Endothelial cell of umbilical vein (primary cell): ENCODE data around the gene RHOBTB1. TPM values are rescaled to one million over a fixed set of nuclear protein-coding genes. Genes with fewer than 3 reads are reported as not detected.

Source experiments
- BruUV-seq: library from RNA; stranded (reverse); fragments of 400-500 nt; replicated peaks from 2 replicates; lab custom pipeline; 2021; lab: Mats Ljungman, UMichigan
- CTCF ChIA-PET: fragments of 300-600, 350-600 bp; sonication (Branson Sonifier 250); formaldehyde crosslinking; loops from one replicate; lab custom pipeline; 2021; ENCODE audit warnings: antibody characterized with exemption, inconsistent platforms; lab: Charles Lee
- POLR2A ChIA-PET: fragments of 300-600, 350-600 bp; sonication (Branson Sonifier 250); formaldehyde crosslinking; loops from one replicate; lab custom pipeline; 2021; ENCODE audit warnings: antibody characterized with exemption, inconsistent platforms; lab: Charles Lee
- DNase-seq: peaks from one replicate; pipeline ENCODE4 v3.0.0-alpha.2; 2011; ENCODE audit warnings: low read depth, low spot score
- FAIRE-seq: peaks from 2 replicates; lab custom pipeline; 2011; peaks lifted over from hg19 to GRCh38; lab: Jason Lieb, UNC
- H2AFZ ChIP-seq: 2 replicates; pipeline ENCODE4 v1.6.0; 2012; ENCODE audit warnings: low read depth, low read length, control low read depth, inconsistent platforms
- H3K27ac ChIP-seq: 2 replicates; pipeline ENCODE4 v1.5.1; 2011; ENCODE audit warnings: low read depth, mild to moderate bottlenecking, control low read depth, low read length, moderate library complexity; ENCODE audit not compliant: insufficient read depth
- H3K27me3 ChIP-seq, 2 experiments: 2 replicates each; pipeline versions ENCODE4 v1.6.0 to v1.6.1; 2011; ENCODE audit warnings: low read length in 2 of 2, mixed read lengths in 1 of 2; ENCODE audit not compliant: control insufficient read depth in 2 of 2, insufficient read depth in 2 of 2
- H3K36me3 ChIP-seq, 2 experiments: 2 replicates in 1 of 2; 3 replicates in 1 of 2; pipeline ENCODE4 v1.5.1; 2011; ENCODE audit warnings: low read length in 2 of 2, mild to moderate bottlenecking in 1 of 2, moderate library complexity in 1 of 2; ENCODE audit not compliant: control insufficient read depth in 2 of 2, insufficient read depth in 2 of 2; ENCODE audit errors: extremely low read depth in 1 of 2
- H3K4me1 ChIP-seq: 3 replicates; pipeline ENCODE4 v1.5.1; 2011; ENCODE audit warnings: mild to moderate bottlenecking, low read length; ENCODE audit not compliant: control insufficient read depth, insufficient read depth; ENCODE audit errors: extremely low read depth
- H3K4me2 ChIP-seq: 2 replicates; pipeline ENCODE4 v1.6.1; 2011; ENCODE audit warnings: low read length, control low read depth, mixed read lengths; ENCODE audit not compliant: insufficient read depth
- H3K4me3 ChIP-seq, 3 experiments: fragments of 200-600 bp in 1 of 3; sonication (generic), shearing (Covaris generic) in 1 of 3; replicated peaks in 1 of 3; 2 replicates each; pipeline ENCODE4 v1.5.1; 2011 to 2016; ENCODE audit warnings: control low read depth in 3 of 3, low read length in 3 of 3, mild to moderate bottlenecking in 2 of 3, inconsistent platforms in 1 of 3, low read depth in 1 of 3, moderate library complexity in 1 of 3; ENCODE audit not compliant: insufficient read depth in 1 of 3
- H3K79me2 ChIP-seq: 2 replicates; pipeline ENCODE4 v1.6.0; 2012; ENCODE audit warnings: low read length, inconsistent platforms; ENCODE audit not compliant: control insufficient read depth, insufficient read depth
- H3K9ac ChIP-seq: replicated peaks from 2 replicates; pipeline ENCODE3; 2011; ENCODE audit warnings: low read length, control low read depth; ENCODE audit not compliant: insufficient read depth; ENCODE audit errors: extremely low read depth
- H3K9me1 ChIP-seq: replicated peaks from 3 replicates; pipeline ENCODE4 v1.6.0; 2011; ENCODE audit warnings: mild to moderate bottlenecking, low read length; ENCODE audit not compliant: control insufficient read depth, insufficient read depth; ENCODE audit errors: extremely low read depth
- H3K9me3 ChIP-seq: replicated peaks from 2 replicates; pipeline ENCODE4 v1.5.1; 2012; ENCODE audit warnings: low read length, inconsistent platforms; ENCODE audit not compliant: control insufficient read depth, insufficient read depth
- H4K20me1 ChIP-seq: replicated peaks from 2 replicates; pipeline ENCODE3; 2011; ENCODE audit warnings: mild to moderate bottlenecking, low read length; ENCODE audit not compliant: control insufficient read depth, insufficient read depth; ENCODE audit errors: extremely low read depth
- EZH2 ChIP-seq: IDR thresholded peaks from 2 replicates; pipeline ENCODE4 v1.6.1; 2012; ENCODE audit warnings: borderline replicate concordance, low read depth, mild to moderate bottlenecking, moderate library complexity, low read length, inconsistent platforms; ENCODE audit not compliant: severe bottlenecking
- FOS ChIP-seq: IDR thresholded peaks from 2 replicates; pipeline ENCODE4 v1.6.1; 2011; ENCODE audit warnings: mild to moderate bottlenecking, low read length, moderate library complexity, borderline replicate concordance; ENCODE audit not compliant: insufficient read depth
- GATA2 ChIP-seq: IDR thresholded peaks from 2 replicates; pipeline ENCODE4 v1.7.0; 2011; ENCODE audit warnings: low read depth, mild to moderate bottlenecking, moderate library complexity, mixed read lengths, low read length; ENCODE audit not compliant: insufficient read length, insufficient read depth
- JUN ChIP-seq: IDR thresholded peaks from 2 replicates; pipeline ENCODE4 v1.6.1; 2011; ENCODE audit warnings: borderline replicate concordance, low read depth; ENCODE audit not compliant: insufficient read length, insufficient read depth
- MYC ChIP-seq: IDR thresholded peaks from one replicate; pipeline ENCODE4 v1.6.1; 2011; ENCODE audit warnings: mild to moderate bottlenecking, low read depth, low read length
- POLR2A ChIP-seq: IDR thresholded peaks from 2 replicates; pipeline ENCODE4 v1.6.1; 2012; ENCODE audit warnings: low read depth, mild to moderate bottlenecking, control low read depth, low read length
- POLR2AphosphoS5 ChIP-seq: IDR thresholded peaks from 2 replicates; pipeline ENCODE4 v1.6.1; 2012; ENCODE audit warnings: low read depth, mild to moderate bottlenecking, control low read depth, low read length, moderate library complexity; ENCODE audit not compliant: insufficient read depth
- dilution Hi-C: fragments of 300-500 bp; cut with MboI; formaldehyde crosslinking; loops from one replicate; pipeline ENCODE4 v1.15.0; 2019; ENCODE audit warnings: low sequenced_read_pairs; ENCODE audit not compliant: extremely low pct_ligation_motif_present
- intact Hi-C: fragments of 100-400 bp; cut with micrococcal nuclease; formaldehyde crosslinking; loops from one replicate; pipeline ENCODE4 v1.10.0; 2022
- polyA plus RNA-seq, 4 experiments: library from polyadenylated mRNA; depleted of rRNA in 3 of 4; stranded (reverse) in 3 of 4; unstranded in 1 of 4; fragments of >200 nt; gene quantifications; 2 replicates each; pipeline versions ENCODE4 v1.2.1 to v1.2.3, GENCODE V29; 2011 to 2012; ENCODE audit warnings: missing spikeins in 1 of 4
- total RNA-seq: library from RNA; stranded (reverse); gene quantifications from 2 replicates; pipeline ENCODE4 v1.2.3, GENCODE V29; 2021
- TF ChIP-seq, protein P1 (sequence below): IDR thresholded peaks from 2 replicates; pipeline ENCODE4 v1.6.1; 2011; ENCODE audit not compliant: insufficient read depth, insufficient read length
- TF ChIP-seq, protein P2 (sequence below), 2 donors: IDR thresholded peaks; 1 replicate in 1 of 2; 2 replicates in 1 of 2; pipeline ENCODE4 v1.5.1; 2011; ENCODE audit warnings: low read length in 2 of 2, mild to moderate bottlenecking in 2 of 2, moderate library complexity in 2 of 2, control low read depth in 1 of 2, inconsistent platforms in 1 of 2, low read depth in 1 of 2; ENCODE audit not compliant: insufficient read depth in 1 of 2; ENCODE audit errors: extremely low read depth in 1 of 2

Gene RHOBTB1
- total and polyA plus RNA-seq, 2 donors (not counting 3 experiments of a cell fraction or from before 2014, with no cell fraction given): 21.2 to 31.0 TPM

DNA sequence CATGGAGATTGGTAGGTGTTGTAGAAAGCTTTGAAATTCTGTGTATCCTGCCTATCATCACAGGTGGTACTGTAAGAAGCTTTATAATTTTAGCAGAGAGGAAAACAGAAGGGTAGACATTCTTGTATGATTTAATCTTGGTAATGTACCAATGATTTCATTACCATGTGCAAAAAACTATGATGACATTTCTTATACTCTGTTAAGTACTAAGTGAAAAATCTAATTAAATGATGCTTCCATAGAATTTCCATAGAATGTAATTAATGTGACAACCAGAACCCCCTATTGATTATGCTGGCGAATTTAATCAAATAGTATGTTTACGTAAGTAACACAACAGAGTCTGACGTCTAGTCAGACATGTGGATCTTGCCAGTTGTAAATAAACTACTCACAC is 16.0 kb upstream of the RHOBTB1 start:
- Histone ChIP-seq H3K36me3 (no peaks in the 10 kb centered on the region), H3K27ac (no peak overlapping the region), H3K4me3 (no peak overlapping the region), H3K4me1 (peaks cover 27% of the 10 kb centered on the region), H3K9me3 (no peaks in the 10 kb centered on the region), H3K79me2 (no peaks in the 10 kb centered on the region), H3K27me3 (no peaks in the 10 kb centered on the region), H3K4me2 (no peak overlapping the region), H3K9ac (no peak overlapping the region), H4K20me1 (no peaks in the 10 kb centered on the region), H2AFZ (no peak overlapping the region), H3K9me1 (no peaks in the 10 kb centered on the region)
- intact Hi-C loops (loop anchor here (5.0 to 10.0 kb wide), 4 partner anchors 515 to 942 kb away; partner anchors contain the start of gene ARID5B), dilution Hi-C loops (no loop called here)
- ChIA-PET CTCF (interaction anchor here (1.3 kb wide), 1 partner anchor 9 kb away, joined by 3 read pairs; no protein-coding TSS in a partner anchor), POLR2A (interaction anchor here (1.2 kb wide), 1 partner anchor 17 kb away, joined by 3 read pairs; no protein-coding TSS in a partner anchor)
- TF ChIP-seq POLR2A: no peak
- TF ChIP-seq JUN: no peak
- TF ChIP-seq, protein P1, sequence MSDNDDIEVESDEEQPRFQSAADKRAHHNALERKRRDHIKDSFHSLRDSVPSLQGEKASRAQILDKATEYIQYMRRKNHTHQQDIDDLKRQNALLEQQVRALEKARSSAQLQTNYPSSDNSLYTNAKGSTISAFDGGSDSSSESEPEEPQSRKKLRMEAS: no peak
- TF ChIP-seq EZH2: no peak
- TF ChIP-seq GATA2: no peak
- no peak for TF ChIP-seq POLR2AphosphoS5
- TF ChIP-seq FOS: no peak
- TF ChIP-seq MYC: no peak
- TF ChIP-seq, protein P2, sequence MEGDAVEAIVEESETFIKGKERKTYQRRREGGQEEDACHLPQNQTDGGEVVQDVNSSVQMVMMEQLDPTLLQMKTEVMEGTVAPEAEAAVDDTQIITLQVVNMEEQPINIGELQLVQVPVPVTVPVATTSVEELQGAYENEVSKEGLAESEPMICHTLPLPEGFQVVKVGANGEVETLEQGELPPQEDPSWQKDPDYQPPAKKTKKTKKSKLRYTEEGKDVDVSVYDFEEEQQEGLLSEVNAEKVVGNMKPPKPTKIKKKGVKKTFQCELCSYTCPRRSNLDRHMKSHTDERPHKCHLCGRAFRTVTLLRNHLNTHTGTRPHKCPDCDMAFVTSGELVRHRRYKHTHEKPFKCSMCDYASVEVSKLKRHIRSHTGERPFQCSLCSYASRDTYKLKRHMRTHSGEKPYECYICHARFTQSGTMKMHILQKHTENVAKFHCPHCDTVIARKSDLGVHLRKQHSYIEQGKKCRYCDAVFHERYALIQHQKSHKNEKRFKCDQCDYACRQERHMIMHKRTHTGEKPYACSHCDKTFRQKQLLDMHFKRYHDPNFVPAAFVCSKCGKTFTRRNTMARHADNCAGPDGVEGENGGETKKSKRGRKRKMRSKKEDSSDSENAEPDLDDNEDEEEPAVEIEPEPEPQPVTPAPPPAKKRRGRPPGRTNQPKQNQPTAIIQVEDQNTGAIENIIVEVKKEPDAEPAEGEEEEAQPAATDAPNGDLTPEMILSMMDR (IDR thresholded peaks at IDR 0.05; ENCODE audit: extremely low read depth in 1 of 2, insufficient read depth in 1 of 2, low read depth in 1 of 2, low read length in 2 of 2): no peak
- no TSS peak for BruUV-seq
- FAIRE-seq: no peak
- no peak for DNase-seq
